PFSK-1 (cell line): ENCODE results near the gene CDKN2AIP.

Experiments used
- SIN3A ChIP-seq: IDR thresholded peaks from 2 replicates; pipeline ENCODE4 v1.6.1; 2012; ENCODE audit warnings: mild to moderate bottlenecking, low read length, moderate library complexity, borderline replicate concordance; ENCODE audit not compliant: insufficient read depth
- TF ChIP-seq, protein P1 (sequence below), 2 experiments: IDR thresholded peaks; 2 replicates each; pipeline versions ENCODE4 v1.6.1 to v1.8.0; 2011 to 2012; ENCODE audit warnings: low read depth in 2 of 2, low read length in 2 of 2, control low read depth in 1 of 2, inconsistent platforms in 1 of 2, mild to moderate bottlenecking in 1 of 2, moderate library complexity in 1 of 2; ENCODE audit not compliant: insufficient read depth in 1 of 2

DNA sequence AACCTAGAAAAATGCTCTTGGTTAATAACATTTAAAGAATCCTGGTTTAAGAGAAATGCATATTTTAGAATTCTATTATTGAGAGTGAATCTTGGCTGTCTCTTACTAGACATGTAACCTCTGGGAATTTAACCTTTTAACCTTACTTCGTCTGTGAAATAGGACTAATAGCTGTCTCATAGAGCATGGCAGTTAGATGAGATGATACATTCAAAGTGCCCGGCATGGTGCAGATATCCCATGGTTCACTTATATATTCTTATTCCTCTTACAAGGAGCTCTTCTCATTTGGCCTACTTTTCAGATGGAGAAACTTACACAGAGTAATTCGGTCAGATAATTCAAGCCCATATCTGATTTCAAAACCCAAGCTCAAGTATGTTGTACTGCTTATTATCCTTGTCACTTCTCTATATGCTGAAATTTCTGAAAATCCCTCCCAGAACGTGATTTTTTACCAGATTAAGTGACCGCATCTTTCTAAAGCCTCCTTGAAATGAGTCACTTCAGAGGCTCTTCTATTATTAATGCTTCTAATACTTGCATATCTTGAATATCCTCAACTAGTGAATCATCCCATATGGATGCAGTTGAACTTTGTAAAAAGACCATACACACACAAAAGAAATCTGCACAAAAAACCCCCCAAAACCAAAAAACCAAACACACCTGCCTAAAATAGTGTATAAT is 4.9 kb downstream of the CDKN2AIP start:
- TF ChIP-seq, protein P1, sequence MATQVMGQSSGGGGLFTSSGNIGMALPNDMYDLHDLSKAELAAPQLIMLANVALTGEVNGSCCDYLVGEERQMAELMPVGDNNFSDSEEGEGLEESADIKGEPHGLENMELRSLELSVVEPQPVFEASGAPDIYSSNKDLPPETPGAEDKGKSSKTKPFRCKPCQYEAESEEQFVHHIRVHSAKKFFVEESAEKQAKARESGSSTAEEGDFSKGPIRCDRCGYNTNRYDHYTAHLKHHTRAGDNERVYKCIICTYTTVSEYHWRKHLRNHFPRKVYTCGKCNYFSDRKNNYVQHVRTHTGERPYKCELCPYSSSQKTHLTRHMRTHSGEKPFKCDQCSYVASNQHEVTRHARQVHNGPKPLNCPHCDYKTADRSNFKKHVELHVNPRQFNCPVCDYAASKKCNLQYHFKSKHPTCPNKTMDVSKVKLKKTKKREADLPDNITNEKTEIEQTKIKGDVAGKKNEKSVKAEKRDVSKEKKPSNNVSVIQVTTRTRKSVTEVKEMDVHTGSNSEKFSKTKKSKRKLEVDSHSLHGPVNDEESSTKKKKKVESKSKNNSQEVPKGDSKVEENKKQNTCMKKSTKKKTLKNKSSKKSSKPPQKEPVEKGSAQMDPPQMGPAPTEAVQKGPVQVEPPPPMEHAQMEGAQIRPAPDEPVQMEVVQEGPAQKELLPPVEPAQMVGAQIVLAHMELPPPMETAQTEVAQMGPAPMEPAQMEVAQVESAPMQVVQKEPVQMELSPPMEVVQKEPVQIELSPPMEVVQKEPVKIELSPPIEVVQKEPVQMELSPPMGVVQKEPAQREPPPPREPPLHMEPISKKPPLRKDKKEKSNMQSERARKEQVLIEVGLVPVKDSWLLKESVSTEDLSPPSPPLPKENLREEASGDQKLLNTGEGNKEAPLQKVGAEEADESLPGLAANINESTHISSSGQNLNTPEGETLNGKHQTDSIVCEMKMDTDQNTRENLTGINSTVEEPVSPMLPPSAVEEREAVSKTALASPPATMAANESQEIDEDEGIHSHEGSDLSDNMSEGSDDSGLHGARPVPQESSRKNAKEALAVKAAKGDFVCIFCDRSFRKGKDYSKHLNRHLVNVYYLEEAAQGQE (IDR thresholded peaks at IDR 0.05; ENCODE audit: insufficient read depth in 1 of 2, low read depth in 2 of 2, low read length in 2 of 2) = no peak
- TF ChIP-seq SIN3A = no peak
